ENCODE results near the gene CTSA. TPM values are rescaled to one million over a fixed set of nuclear protein-coding genes. Genes with fewer than 3 reads are reported as not detected.

CTSA gene
- total and polyA plus RNA-seq, 12 donors = 306 to 854 (median 549) TPM

GRCh38 chr20:45912344-45912682, 21.2 kb downstream of the CTSA start:
- peak overlapping the region in 4 of 5 donors; percentile 77 to 92 (median 90) for H3K27ac ChIP-seq

DNA sequence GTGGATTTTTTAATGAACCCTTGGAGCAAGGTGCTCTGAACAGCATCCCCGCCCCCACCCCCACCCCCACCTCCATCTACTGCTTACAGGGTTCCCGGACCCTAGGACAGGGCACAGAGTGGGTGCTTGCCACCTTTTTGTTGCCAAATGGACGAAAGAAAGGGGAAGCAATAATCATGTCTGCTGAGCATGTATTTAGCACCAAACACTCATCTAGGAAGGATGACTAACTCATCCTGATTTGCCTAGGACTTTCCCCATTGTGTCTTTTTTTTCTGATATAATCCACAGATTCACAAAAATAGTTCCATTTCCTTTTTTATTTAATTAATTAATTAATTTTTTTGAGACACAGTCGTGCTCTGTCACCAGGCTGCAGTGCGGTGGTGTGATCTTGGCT, 22.0 kb downstream of the CTSA start:
- no peaks in the 10 kb centered on the region for H3K27me3 ChIP-seq
- H3K9me3 ChIP-seq (replicated peaks in 1 of 3) = no peaks in the 10 kb centered on the region
- H3K4me1 ChIP-seq (replicated peaks in 1 of 2) = peaks cover 16 to 46% of the 10 kb centered on the region in 2 donors
- peaks cover 0 to 10% of the 10 kb centered on the region in 2 donors for H3K36me3 ChIP-seq (replicated peaks in 1 of 2)
- TF ChIP-seq CTCF (IDR thresholded peaks at IDR 0.05) (no peak), POLR2A (IDR thresholded peaks at IDR 0.05) (no peak)
- 43 to 66% (median 56%) methylated on average over 5 of the region's 5 CpGs for WGBS, 4 donors
- H3K27ac ChIP-seq = peak overlapping the region in 2 of 5 donors; percentile 69 to 92
- DNase-seq = no peak
- intact Hi-C loops (cut with DNase I) = no loop called here
- H3K4me3 ChIP-seq = no peak overlapping the region

More at GRCh38 chr20:45912344-45912682, 21.2 kb downstream of the CTSA start:
- no peak for TF ChIP-seq CTCF (IDR thresholded peaks at IDR 0.05)
- TF ChIP-seq POLR2A (IDR thresholded peaks at IDR 0.05) = no peak
- Histone ChIP-seq H3K4me1 (replicated peaks in 1 of 2) (peaks cover 15 to 38% of the 10 kb centered on the region in 2 donors), H3K36me3 (replicated peaks in 1 of 2) (peaks cover 0 to 13% of the 10 kb centered on the region in 2 donors), H3K4me3 (peak overlapping the region in 2 of 4 donors; percentile 24 to 87), H3K27me3 (no peaks in the 10 kb centered on the region), H3K9me3 (replicated peaks in 1 of 3) (no peaks in the 10 kb centered on the region)
- 20 to 30% (median 24%) methylated on average over 3 to 4 of the region's 4 CpGs for WGBS, 4 donors
- DNase-seq = no peak
- intact Hi-C loops (cut with DNase I) = no loop called here

DNA sequence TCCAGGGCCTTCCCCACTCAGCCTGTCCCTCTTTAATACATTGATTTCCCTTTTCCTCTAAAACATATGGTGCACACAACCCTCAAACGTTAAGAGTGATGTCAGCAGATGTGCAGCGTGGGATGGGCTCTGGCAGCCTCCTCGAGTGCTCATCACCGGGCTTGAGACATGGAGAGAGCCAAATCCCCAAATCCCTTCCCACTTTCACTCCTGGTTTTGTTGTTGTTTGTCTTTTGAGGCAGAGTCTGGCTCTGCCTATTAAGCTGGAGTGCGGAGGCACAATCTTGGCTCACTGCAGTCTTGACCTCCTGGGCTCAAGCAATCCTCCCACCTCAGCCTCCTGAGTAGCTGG, 26.6 kb downstream of the CTSA start:
- H3K27me3 ChIP-seq = no peaks in the 10 kb centered on the region
- TF ChIP-seq CTCF (IDR thresholded peaks at IDR 0.05) (no peak), POLR2A (IDR thresholded peaks at IDR 0.05) (no peak)
- no peaks in the 10 kb centered on the region for H3K36me3 ChIP-seq (replicated peaks in 1 of 2)
- H3K27ac ChIP-seq = peak overlapping the region in 4 of 5 donors; percentile 18 to 85 (median 74)
- no peak overlapping the region for H3K4me3 ChIP-seq
- no peak for DNase-seq
- no peaks in the 10 kb centered on the region for H3K9me3 ChIP-seq (replicated peaks in 1 of 3)
- peaks cover 20 to 64% of the 10 kb centered on the region in 2 donors for H3K4me1 ChIP-seq (replicated peaks in 1 of 2)
- intact Hi-C loops (cut with DNase I) = no loop called here
- WGBS, 4 donors = 29 to 57% (median 42%) methylated on average over 5 of the region's 5 CpGs

- Histone ChIP-seq H3K4me1 (replicated peaks in 1 of 2) (peaks cover 20 to 66% of the 10 kb centered on the region in 2 donors), H3K27me3 (no peaks in the 10 kb centered on the region), H3K9me3 (replicated peaks in 1 of 3) (no peaks in the 10 kb centered on the region), H3K27ac (peak overlapping the region; percentile 20 to 85 (median 70)), H3K4me3 (no peak overlapping the region), H3K36me3 (replicated peaks in 1 of 2) (no peaks in the 10 kb centered on the region)
- TF ChIP-seq POLR2A (IDR thresholded peaks at IDR 0.05) = no peak
- no peak for TF ChIP-seq CTCF (IDR thresholded peaks at IDR 0.05)
- WGBS, 4 donors = 59 to 74% (median 61%) methylated on average over 5 of the region's 5 CpGs
- intact Hi-C loops (cut with DNase I) = no loop called here
- DNase-seq = no peak
Observed at GRCh38 chr20:45918182-45918737, 27.1 kb downstream of the CTSA start.
